H9 (cell line): ENCODE data around the gene WBP2. TPM values are rescaled to one million over a fixed set of nuclear protein-coding genes. Genes with fewer than 3 reads are reported as not detected.

Experiments used
- DNase-seq: peaks from one replicate; pipeline ENCODE4 v3.0.0-alpha.2; 2017
- H2AFZ ChIP-seq: one replicate; pipeline ENCODE4 v1.6.1; 2013; ENCODE audit warnings: mild to moderate bottlenecking, low read length, control low read depth, moderate library complexity
- H2AK5ac ChIP-seq: 2 replicates; pipeline ENCODE4 v1.6.1; 2013; ENCODE audit warnings: low read length, control low read depth, mixed read lengths; ENCODE audit not compliant: insufficient read length
- H2BK120ac ChIP-seq: one replicate; pipeline ENCODE4 v1.6.1; 2013; ENCODE audit warnings: low read depth, mild to moderate bottlenecking, low read length, control low read depth, inconsistent platforms; ENCODE audit not compliant: poor library complexity, severe bottlenecking
- H2BK12ac ChIP-seq: 2 replicates; pipeline ENCODE4 v1.6.1; 2013; ENCODE audit warnings: low read length, control low read depth, mixed read lengths, low read depth; ENCODE audit not compliant: insufficient read length
- H2BK15ac ChIP-seq: 2 replicates; pipeline ENCODE4 v1.6.1; 2013; ENCODE audit warnings: low read depth, low read length, control low read depth
- H2BK20ac ChIP-seq: one replicate; pipeline ENCODE4 v1.6.1; 2013; ENCODE audit warnings: low read depth, mild to moderate bottlenecking, low read length, control low read depth, inconsistent platforms; ENCODE audit not compliant: poor library complexity, severe bottlenecking
- H2BK5ac ChIP-seq: 2 replicates; pipeline ENCODE4 v1.6.1; 2013; ENCODE audit warnings: low read length, control low read depth, mixed read lengths; ENCODE audit not compliant: insufficient read length
- H3K14ac ChIP-seq: 2 replicates; pipeline ENCODE4 v1.6.1; 2013; ENCODE audit warnings: low read length, control low read depth; ENCODE audit not compliant: insufficient read depth
- H3K18ac ChIP-seq: 2 replicates; pipeline ENCODE4 v1.6.1; 2013; ENCODE audit warnings: low read depth, mild to moderate bottlenecking, mixed read lengths, low read length, control low read depth; ENCODE audit not compliant: insufficient read length
- H3K23ac ChIP-seq: 2 replicates; pipeline ENCODE4 v1.6.1; 2013; ENCODE audit warnings: low read length, control low read depth, mixed read lengths, low read depth; ENCODE audit not compliant: insufficient read length
- H3K23me2 ChIP-seq: 2 replicates; pipeline ENCODE4 v1.6.1; 2013; ENCODE audit warnings: low read depth, mild to moderate bottlenecking, mixed read lengths, low read length, control low read depth; ENCODE audit not compliant: insufficient read length, poor library complexity, severe bottlenecking
- H3K27ac ChIP-seq: 2 replicates; pipeline ENCODE4 v1.5.1; 2013; ENCODE audit warnings: low read length, control low read depth, mixed read lengths, low read depth; ENCODE audit not compliant: insufficient read length
- H3K27me3 ChIP-seq: 2 replicates; pipeline ENCODE4 v1.6.1; 2013; ENCODE audit warnings: low read length, control low read depth, inconsistent platforms; ENCODE audit not compliant: insufficient read depth
- H3K4ac ChIP-seq: 2 replicates; pipeline ENCODE4 v1.6.1; 2013; ENCODE audit warnings: low read depth, mild to moderate bottlenecking, control low read depth, inconsistent platforms, low read length, moderate library complexity
- H3K4me1 ChIP-seq: 2 replicates; pipeline ENCODE4 v1.6.1; 2013; ENCODE audit warnings: low read length, control low read depth, inconsistent platforms; ENCODE audit not compliant: insufficient read depth
- H3K4me2 ChIP-seq: 2 replicates; pipeline ENCODE4 v1.6.1; 2013; ENCODE audit warnings: low read length, control low read depth, mixed read lengths; ENCODE audit not compliant: insufficient read length, insufficient read depth
- H3K56ac ChIP-seq: 2 replicates; pipeline ENCODE4 v1.6.1; 2013; ENCODE audit warnings: low read depth, mild to moderate bottlenecking, mixed read lengths, low read length, control low read depth; ENCODE audit not compliant: insufficient read length
- H3K79me1 ChIP-seq: 2 replicates; pipeline ENCODE4 v1.6.1; 2013; ENCODE audit warnings: low read depth, mild to moderate bottlenecking, moderate library complexity, low read length, control low read depth, inconsistent platforms; ENCODE audit not compliant: insufficient read depth, poor library complexity, severe bottlenecking
- H3K79me2 ChIP-seq: 2 replicates; pipeline ENCODE4 v1.6.1; 2013; ENCODE audit warnings: low read length, control low read depth, inconsistent platforms; ENCODE audit not compliant: insufficient read depth
- H3K9ac ChIP-seq: 2 replicates; pipeline ENCODE4 v1.6.1; 2013; ENCODE audit warnings: low read length, control low read depth, mixed read lengths; ENCODE audit not compliant: insufficient read length; ENCODE audit errors: extremely low read depth
- H3K9me3 ChIP-seq: one replicate; pipeline ENCODE4 v1.6.1; 2013; ENCODE audit warnings: low read depth, low read length, inconsistent platforms; ENCODE audit not compliant: control insufficient read depth
- H3T11ph ChIP-seq: one replicate; pipeline ENCODE4 v1.6.1; 2013; ENCODE audit warnings: mild to moderate bottlenecking, low read length, control low read depth, inconsistent platforms
- H4K20me1 ChIP-seq: one replicate; pipeline ENCODE4 v1.6.1; 2013; ENCODE audit not compliant: control insufficient read depth, insufficient read length, insufficient read depth
- H4K5ac ChIP-seq: 2 replicates; pipeline ENCODE4 v1.6.1; 2013; ENCODE audit warnings: low read depth, mild to moderate bottlenecking, mixed read lengths, low read length, control low read depth; ENCODE audit not compliant: insufficient read length
- H4K8ac ChIP-seq: replicated peaks from 2 replicates; pipeline ENCODE4 v1.6.1; 2013; ENCODE audit warnings: low read length, control low read depth, mixed read lengths, low read depth; ENCODE audit not compliant: insufficient read length
- H4K91ac ChIP-seq: 2 replicates; pipeline ENCODE4 v1.6.1; 2013; ENCODE audit warnings: low read depth, mild to moderate bottlenecking, moderate library complexity, mixed read lengths, low read length, control low read depth; ENCODE audit not compliant: insufficient read length
- H3K27ac Mint-ChIP-seq, 3 experiments: 2 replicates in 2 of 3; 3 replicates in 1 of 3; pipeline ENCODE4 v1.8.0; 2020 to 2021; ENCODE audit warnings: mixed read lengths in 3 of 3, mild to moderate bottlenecking in 1 of 3, moderate library complexity in 1 of 3
- H3K27me3 Mint-ChIP-seq: 2 replicates; pipeline ENCODE4 v1.8.0; 2021; ENCODE audit warnings: low read depth, mild to moderate bottlenecking, moderate library complexity, mixed read lengths
- H3K36me3 Mint-ChIP-seq, 3 experiments: 2 replicates in 2 of 3; 3 replicates in 1 of 3; pipeline ENCODE4 v1.8.0; 2020 to 2021; ENCODE audit warnings: low read depth in 3 of 3, mixed read lengths in 3 of 3; ENCODE audit not compliant: insufficient read depth in 1 of 3
- H3K4me1 Mint-ChIP-seq, 2 experiments: 2 replicates each; pipeline ENCODE4 v1.8.0; 2020; ENCODE audit warnings: mixed read lengths in 2 of 2
- H3K4me3 Mint-ChIP-seq, 2 experiments: 2 replicates in 1 of 2; 3 replicates in 1 of 2; pipeline ENCODE4 v1.8.0; 2020 to 2021; ENCODE audit warnings: mild to moderate bottlenecking in 2 of 2, mixed read lengths in 2 of 2, moderate library complexity in 1 of 2
- H3K9me3 Mint-ChIP-seq, 2 experiments: 2 replicates in 1 of 2; 3 replicates in 1 of 2; pipeline ENCODE4 v1.8.0; 2020; ENCODE audit warnings: mild to moderate bottlenecking in 2 of 2, mixed read lengths in 2 of 2, moderate library complexity in 1 of 2
- CTCF ChIP-seq: fragments of 200-600 bp; sonication (generic); conservative IDR thresholded peaks from 3 replicates; pipeline ENCODE4 v1.8.0; 2021; ENCODE audit warnings: antibody characterized with exemption, mild to moderate bottlenecking
- WGBS: extraction: QIAGEN DNeasy Blood & Tissue Kit; methylation state at CpG from one replicate; pipeline ENCODE4 v1.1.7; 2013; ENCODE audit warnings: missing lambda C conversion rate, low lambda C conversion rate, mixed read lengths; ENCODE audit not compliant: insufficient read length; ENCODE audit errors: extremely low coverage; 5-methylcytosine and 5-hydroxymethylcytosine counted together
- total RNA-seq: library from RNA; stranded (reverse); gene quantifications from 2 replicates; pipeline ENCODE4 v1.2.1, GENCODE V29; 2021

WBP2 gene
- total RNA-seq, 1 experiment from 2014 or later: 63.2 TPM

DNA sequence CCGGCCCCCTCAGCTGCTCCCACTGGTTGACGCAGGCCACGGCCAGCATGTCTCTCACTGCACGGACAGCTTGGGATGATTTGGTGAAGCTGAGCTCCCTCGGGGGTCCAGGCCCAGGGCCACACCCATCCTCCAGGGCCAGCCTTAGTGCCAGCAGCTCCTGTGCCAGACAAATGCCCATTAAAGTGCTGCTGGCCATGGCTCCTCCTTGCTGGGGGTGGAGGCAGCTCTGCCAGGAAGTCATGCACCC is 20.7 kb upstream of the WBP2 start:
- H3K23me2 ChIP-seq: peaks cover 8% of the 10 kb centered on the region
- H2BK120ac ChIP-seq: no peak overlapping the region
- no peaks in the 10 kb centered on the region for H3K79me1 ChIP-seq
- no peak overlapping the region for H3K18ac ChIP-seq
- no peak overlapping the region for H2AFZ ChIP-seq
- no peak overlapping the region for H2BK20ac ChIP-seq
- no peak for TF ChIP-seq CTCF
- peaks cover 3% of the 10 kb centered on the region; the same call in 1 of the 2 replicates for H3K4me1 ChIP-seq
- no peak overlapping the region for H3K14ac ChIP-seq
- H3T11ph ChIP-seq: no peak overlapping the region
- no peak overlapping the region for H2BK5ac ChIP-seq
- H3K4me2 ChIP-seq: no peak overlapping the region
- H3K9ac ChIP-seq: no peak overlapping the region
- H4K5ac ChIP-seq: no peak overlapping the region
- H2BK12ac ChIP-seq: no peak overlapping the region
- H4K8ac ChIP-seq: no peak overlapping the region
- Mint-ChIP-seq H3K4me3 (no peak overlapping the region; a peak in 1 of 5 replicates), H3K36me3 (no peaks in the 10 kb centered on the region; a peak in 2 of 7 replicates), H3K9me3 (no peaks in the 10 kb centered on the region; a peak in 1 of 5 replicates), H3K4me1 (peaks cover 19 to 22% of the 10 kb centered on the region in 2 experiments), H3K27me3 (peaks cover 39% of the 10 kb centered on the region), H3K27ac (no peak overlapping the region)
- peaks cover 3% of the 10 kb centered on the region; the same call in 1 of the 2 replicates for H3K27me3 ChIP-seq
- H3K4ac ChIP-seq: no peak overlapping the region
- H4K20me1 ChIP-seq: no peaks in the 10 kb centered on the region
- H3K23ac ChIP-seq: no peak overlapping the region
- no peak overlapping the region for H3K27ac ChIP-seq
- no CpG with 5 or more reads among the region's 5 CpGs for WGBS
- H3K56ac ChIP-seq: no peak overlapping the region
- no peaks in the 10 kb centered on the region for H3K9me3 ChIP-seq
- no peak overlapping the region for H2AK5ac ChIP-seq
- H4K91ac ChIP-seq: no peak overlapping the region
- H2BK15ac ChIP-seq: no peak overlapping the region
- DNase-seq: no peak
- H3K79me2 ChIP-seq: no peaks in the 10 kb centered on the region
